Hematopoietic multipotent progenitor cell (in vitro differentiated cells): ENCODE data around the gene CREB5. TPM values are rescaled to one million over a fixed set of nuclear protein-coding genes. Genes with fewer than 3 reads are reported as not detected.
"Not testable (repeated sequence)": the region's sequence is repeated elsewhere in the genome, so short reads cannot be mapped to it uniquely, and the experiment has no call there.

Experiments used
- DNase-seq, 3 donors: peaks; one replicate each; pipeline ENCODE4 v3.0.0-alpha.2; 2011 to 2015; ENCODE audit warnings: low read depth in 2 of 3, low spot score in 2 of 3
- total RNA-seq: library from RNA; depleted of rRNA; stranded (reverse); fragments of >200 nt; gene quantifications from one replicate; pipeline ENCODE4 v1.2.3, GENCODE V29; 2012

Gene CREB5
- total RNA-seq, 1 donor, result 20.7 TPM

DNA sequence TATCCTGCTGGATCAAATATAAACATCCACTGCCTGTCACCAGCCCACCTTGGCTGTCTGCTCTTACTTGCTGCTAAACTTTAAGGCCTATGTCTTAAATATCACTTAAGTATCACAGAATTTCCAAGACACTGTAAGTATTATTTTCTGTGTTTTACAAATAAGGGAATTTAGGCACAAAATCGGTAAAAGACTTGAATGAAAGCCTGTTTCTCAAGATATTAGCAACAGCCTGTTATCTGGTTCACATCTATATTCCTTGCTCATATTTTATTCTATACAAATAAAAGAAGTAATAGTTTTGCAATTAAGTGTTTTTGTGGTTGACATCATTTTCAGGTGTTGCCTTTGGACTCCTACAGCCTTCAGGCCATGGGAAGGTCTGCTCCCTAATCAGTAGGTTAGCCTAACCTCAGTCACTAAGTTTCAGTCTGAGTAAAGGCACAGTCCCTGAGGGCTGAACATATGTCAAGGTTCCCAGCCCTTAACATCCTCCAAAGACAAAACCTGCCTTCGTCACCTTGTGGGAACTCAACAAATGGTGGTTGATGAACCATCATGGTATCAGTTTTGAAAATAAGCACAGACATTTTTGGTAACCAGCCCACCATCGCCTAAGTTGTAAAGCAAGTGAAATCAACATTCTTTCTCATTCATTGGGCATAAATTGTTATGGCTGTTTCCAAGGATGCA lies 127.1 kb downstream of the CREB5 start:
- DNase-seq, result no peak

DNA sequence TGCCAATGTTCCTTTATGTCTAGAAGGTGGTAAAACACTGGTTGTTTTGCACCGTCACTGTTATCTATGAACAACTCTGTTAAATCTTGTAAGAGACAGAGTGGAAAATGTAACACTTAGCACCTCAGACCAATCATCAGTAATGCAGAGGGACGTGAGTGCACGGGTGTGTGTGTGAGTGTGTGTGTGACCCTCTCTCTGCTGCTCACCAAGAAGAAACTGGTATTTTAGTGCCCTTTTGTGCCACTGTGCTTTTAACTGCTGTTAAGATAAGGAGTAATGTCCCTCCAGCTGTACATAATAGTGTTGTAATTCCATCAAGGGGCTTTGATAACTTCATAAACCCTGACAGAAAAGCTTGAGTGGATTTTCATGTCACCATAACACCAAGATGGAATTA lies 130.1 kb downstream of the CREB5 start:
- DNase-seq, result no peak

DNA sequence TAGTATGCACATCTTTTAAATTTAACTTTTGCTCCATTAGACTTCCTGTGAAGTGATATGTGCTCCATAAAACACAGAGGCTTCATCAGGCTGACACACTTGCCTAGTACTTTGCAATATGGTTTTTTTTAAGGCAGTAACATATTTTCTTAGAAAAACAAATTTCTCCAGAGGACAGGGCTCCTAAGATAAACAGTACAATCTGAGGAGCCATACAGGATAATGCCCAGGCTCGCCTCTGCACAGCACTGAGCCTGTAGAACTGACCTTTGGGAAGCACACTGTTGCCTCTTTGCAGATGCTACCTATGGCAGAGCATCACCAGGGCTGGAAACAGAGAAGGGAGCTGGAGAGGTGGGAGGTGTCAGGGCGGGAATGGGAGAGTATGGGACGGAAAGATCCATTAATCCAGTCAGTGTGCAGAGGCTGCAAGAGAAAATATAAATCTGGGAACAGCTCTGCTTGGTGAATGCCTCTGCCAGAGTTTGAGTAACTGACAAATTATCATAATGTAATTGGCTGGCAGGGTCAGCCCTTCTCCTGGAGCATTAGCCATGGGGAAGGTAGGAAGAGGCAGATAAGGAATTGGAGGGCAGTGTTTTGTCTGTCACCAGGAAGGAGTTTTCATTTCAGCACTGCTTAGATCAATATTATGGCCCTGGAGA lies 132.3 kb downstream of the CREB5 start:
- no peak for DNase-seq

DNA sequence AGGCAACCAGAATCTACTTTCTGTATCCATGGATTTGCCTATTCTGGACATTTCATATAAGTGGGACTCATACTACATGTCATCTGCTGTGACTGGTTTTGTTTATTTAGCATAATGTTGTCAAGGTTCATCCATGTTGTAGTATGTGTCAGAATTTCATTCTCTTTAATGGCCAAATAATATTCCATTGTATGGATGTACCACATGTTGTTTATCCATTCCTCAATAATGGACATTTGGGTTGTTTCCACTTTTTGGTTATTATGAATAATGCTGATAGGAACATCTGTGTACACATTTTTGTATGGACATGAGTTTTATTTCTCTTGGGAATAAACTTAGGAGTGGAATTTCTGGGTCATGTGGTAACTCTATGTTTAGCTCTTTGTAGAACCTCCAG lies 133.7 kb downstream of the CREB5 start:
- no peak for DNase-seq

DNA sequence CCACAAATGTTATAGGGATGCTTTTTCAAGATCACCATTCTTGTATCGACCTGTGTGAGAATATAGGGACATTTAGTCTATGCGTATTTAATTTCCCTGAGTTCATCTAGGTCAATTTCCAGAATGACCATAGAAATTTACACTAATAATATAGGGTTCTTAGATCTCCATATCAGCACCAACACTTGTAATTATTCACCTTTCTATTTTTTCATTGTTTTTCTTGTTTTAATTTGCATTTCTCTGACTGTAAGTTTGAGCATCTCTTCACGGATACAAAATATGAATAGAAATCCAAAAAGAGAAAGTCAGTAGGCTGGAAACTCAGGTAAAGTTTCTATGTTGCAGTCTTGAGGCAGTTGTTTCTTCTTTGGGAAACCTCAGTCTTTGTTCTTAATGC lies 134.8 kb downstream of the CREB5 start:
- no peak for DNase-seq

DNA sequence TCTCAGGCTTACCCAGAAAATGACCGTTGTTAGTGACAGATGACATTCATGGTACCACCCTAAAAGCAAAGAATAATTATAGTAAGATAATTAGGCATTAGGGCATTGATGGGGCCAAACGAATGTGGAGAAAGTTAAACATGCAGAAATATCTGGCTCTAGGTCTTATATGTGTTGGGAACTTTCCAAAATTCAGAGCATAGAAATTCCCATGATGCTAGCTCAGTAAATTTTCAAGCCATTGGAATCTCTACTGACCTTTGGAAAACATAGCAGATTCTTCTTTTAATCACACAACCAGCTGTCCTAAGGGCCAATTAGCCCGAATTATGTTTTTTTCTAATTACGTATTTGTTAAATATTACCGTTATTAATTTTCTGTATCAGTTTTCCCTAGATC lies 136.1 kb downstream of the CREB5 start:
- DNase-seq, result no peak

DNA sequence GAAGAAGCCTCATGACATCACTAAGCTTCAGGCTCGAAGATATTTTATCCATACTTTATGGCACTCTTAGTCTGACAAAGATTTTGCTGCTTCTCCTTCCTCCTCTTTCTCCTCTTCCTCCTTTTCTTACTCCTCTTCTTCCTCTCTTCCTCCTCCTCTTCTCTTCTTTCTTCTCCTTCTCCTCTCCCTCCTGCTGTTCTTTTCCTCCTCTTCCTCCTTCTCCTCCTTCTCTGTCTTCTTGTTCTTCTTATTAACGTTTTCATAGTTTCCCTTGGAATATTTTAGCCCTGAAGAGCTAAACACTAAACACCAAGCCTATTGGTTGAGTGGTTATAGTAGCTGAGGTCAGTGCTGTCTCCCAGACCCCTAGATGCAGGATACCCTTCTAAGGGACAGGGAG lies 137.7 kb downstream of the CREB5 start:
- no peak for DNase-seq

DNA sequence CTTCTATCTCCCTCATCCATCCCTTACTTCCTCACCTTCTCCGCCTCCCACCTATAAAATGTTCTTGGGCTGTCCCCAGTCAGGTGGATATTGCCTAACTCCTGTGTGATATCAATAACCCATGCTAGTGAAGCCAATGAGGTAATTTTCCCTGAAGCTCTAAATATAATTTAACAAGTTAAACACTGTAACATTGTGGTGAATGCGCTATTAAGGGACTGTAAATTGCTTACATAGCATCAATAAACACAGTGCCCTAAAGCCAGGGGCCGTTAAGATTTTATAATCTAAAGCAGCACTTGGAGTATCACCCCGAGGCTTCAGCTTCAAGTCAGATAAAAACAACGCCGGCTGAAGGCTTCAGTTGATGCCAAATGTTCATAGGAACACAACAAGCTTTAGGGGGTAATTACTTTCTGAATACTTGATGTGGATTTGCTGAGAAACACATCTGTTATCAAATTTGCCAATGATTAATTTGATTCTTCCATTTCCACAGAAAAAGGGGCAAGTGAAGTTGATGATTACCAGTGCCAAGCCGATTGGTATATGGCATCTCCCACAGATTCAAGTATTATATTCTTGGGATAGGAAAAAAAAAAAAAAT lies 138.4 kb downstream of the CREB5 start:
- DNase-seq, result no peak

DNA sequence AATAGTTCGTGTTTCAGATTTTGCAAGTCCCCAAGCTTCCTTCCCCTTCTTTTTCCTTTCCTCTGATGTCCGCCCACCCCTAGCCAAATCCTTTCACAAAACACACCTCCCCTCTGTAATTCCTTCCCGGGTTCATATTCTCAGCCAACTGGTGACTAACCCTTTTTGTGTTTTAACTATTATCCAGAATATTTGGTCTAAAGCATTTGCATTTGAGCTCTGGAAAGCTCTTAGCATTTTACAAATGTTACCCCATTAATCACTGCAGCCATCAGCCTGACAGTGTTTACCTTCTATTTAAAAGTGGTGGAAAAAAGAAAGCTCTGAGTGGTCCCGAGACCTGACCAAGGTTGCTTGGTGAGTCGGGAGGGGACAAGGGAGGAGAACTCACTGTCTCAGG lies 139.0 kb downstream of the CREB5 start:
- no peak for DNase-seq

DNA sequence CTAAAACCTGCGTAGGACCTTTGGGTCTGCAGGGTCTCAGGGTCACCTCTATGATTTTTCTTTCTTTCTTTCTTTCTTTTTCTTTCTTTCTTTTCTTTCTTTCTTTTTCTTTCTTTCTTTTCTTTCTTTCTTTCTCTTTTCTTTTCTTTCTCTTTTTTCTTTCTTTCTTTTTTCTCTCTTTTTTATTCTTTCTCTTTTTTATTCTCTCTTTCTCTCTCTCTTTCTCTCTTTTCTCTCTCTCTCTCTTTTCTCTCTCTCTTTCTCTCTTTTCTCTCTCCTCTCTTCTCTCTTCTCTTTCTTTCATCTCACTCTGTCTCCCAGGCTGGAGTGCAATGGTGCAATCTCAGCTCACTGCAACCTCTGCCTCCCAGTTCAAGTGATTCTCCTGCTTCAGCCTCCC lies 139.4 kb downstream of the CREB5 start:
- DNase-seq, result not testable (repeated sequence)

DNA sequence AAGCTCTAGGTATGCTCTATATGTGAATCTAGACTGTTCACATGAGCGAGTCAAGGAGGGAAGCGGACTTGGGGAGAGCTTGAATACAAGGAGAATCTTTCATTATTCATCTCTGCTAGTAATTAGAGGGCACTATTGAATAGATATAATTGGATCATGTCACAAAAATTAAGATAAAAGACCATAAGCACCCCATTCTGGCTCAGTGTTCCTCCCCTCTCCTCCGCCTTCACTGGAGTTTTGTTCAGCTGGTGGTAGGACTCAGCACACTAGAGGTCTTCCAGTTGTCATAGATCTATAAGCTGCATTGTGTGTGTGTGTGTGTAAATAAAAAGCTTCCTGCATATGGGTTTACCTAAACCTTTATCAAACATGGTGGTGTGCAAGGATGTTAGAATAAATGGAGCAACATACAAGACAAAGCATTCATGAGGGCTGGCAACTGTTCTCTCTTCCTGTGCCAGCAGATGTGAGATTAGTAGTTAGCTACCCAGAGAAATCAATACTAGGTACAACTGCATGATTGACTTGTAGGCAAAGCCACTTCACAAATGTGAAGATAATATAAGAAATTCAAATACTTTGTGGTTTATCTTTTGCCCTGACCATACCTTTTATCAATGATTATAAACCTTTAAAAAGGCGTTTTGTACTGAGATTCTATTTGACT lies 142.6 kb downstream of the CREB5 start:
- DNase-seq, result no peak

DNA sequence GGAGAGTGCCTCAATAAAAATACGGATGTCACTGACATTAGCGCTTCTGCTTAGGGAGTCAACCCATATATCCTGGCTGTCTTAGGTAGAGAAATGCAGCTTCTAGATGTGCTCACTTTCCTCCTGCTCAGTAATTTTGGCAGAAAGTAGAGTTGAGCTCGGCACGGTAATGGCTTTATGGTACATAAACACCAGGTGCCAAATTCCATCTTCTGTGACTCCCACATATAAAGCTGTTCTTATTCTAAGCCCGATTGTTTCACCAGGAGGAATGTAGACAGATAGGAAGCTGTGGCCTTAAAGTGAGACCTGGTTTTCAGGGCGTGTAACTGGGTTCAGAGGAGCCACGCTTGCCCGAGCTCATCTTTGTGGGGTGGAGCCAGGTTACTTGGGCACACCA lies 143.7 kb downstream of the CREB5 start:
- no peak for DNase-seq

DNA sequence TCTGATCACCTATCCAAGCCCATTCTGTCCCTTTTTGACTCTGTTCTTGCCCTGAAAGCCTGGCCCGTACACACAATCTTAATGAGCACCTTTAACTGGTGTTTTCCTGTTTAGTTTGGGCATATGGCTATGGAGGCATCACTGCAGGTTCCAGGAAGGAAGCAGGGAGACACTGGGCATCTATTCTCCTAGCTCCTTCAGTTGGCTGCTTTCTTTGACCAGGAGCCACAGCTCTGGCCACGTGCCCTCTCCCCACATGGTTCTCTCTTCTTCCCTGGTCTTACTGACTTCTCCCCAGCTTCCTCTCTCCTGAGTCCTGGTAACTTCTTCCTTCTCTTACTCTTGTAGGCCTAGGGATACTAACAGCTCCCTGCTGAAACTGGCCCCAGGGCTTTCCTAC lies 144.4 kb downstream of the CREB5 start:
- no peak for DNase-seq

DNA sequence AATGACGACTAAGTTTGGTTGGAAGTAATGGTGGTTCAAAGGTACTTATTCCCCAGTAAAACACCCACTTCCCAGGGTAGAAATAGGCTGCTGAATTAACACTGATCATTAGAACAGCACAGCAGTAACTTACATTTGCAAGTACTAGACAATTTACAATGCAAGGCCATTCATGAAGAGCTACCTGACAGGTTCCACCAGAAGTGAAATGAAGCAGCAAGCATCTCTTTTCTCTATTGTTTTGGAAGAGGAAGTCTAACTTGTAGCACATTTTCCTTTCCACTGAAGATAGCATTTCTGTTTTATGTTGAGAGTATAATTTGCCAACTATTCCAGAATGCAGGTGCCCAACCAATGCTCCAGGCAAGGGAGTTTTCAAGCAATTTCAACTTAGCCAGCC lies 145.9 kb downstream of the CREB5 start:
- DNase-seq, result no peak

DNA sequence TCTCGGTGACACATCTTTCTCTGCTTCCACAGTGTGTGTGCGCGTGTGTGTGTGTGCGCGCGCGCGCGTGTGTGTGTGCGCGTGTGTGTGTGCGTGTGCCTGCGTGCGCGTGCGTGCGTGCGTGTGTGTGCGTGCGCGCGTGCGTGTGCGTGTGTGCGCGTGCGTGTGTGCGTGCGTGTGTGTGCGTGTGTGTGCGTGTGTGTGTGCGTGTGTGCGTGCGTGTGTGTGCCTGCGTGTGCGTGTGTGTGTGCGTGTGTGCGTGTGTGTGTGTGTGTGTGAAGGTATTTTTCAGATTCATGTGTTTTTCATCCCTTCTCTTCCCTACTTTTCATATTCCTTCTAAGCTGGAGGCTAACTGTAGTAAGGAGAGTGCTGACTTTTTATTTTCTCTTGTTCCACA lies 148.4 kb downstream of the CREB5 start:
- DNase-seq, result no peak

DNA sequence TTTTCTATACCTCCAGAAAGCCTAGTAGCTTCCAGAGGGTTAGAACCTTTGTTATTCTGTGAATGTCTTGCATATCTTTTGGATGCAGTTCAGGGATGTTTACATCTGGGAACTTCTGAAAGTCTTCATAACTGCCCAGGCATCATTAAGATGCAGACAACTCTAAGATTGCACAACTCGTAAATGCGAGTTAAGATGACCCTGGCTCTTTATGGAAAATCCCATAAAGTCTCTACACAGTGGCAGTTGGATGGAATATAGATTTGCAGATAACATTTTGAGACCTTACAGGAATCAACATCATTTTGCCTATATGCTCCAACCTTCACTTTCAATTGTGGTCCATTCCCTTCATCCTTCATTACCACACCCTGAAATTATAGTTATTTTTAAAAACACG lies 151.7 kb downstream of the CREB5 start:
- no peak for DNase-seq

DNA sequence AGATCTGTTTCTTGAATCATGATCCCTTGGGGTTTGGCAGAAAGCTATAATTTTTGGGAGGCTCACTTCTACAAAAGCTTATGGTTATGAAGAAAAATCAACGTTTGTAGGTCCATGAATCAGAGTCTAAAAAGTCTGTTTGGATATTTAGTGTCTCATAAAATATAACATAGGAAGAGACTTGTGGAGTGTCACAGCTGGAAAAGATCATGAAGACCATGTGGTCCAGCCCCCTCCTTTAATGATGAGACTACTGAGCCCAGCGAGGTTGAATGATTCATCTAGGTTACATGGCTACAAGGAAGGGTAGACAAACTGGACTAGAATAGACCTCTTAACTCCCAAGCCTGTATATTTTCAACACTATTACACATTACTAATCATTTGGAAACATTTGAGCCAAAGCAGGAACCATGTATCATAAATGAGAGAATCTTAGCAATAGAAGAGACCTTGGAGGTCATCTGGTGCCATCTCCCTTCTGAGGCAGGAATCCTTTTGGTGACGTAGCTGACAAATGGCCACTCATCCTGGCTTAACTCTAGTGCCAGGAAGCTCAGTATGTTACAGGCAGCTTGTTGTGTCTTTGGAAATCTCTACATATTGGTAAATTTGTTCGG lies 152.5 kb downstream of the CREB5 start:
- DNase-seq, result no peak

DNA sequence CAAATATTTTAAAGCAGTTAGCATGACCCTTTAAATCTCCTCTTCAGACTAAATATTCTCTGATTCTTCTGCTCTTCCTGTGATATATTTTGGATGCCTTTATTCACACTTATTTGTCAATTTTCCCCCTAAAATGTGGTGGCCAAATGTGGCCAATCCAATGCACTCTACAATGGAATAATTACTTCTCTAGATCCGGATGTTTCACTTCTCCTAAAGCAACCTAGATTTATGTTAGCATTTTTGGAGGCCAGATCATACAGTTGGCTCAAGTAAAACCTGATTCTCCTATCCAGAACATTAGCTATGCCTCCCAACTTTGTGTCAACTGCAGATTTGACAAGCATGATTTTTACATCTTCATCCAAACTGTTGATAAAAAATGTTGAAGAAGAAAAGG lies 153.7 kb downstream of the CREB5 start:
- DNase-seq, result no peak

DNA sequence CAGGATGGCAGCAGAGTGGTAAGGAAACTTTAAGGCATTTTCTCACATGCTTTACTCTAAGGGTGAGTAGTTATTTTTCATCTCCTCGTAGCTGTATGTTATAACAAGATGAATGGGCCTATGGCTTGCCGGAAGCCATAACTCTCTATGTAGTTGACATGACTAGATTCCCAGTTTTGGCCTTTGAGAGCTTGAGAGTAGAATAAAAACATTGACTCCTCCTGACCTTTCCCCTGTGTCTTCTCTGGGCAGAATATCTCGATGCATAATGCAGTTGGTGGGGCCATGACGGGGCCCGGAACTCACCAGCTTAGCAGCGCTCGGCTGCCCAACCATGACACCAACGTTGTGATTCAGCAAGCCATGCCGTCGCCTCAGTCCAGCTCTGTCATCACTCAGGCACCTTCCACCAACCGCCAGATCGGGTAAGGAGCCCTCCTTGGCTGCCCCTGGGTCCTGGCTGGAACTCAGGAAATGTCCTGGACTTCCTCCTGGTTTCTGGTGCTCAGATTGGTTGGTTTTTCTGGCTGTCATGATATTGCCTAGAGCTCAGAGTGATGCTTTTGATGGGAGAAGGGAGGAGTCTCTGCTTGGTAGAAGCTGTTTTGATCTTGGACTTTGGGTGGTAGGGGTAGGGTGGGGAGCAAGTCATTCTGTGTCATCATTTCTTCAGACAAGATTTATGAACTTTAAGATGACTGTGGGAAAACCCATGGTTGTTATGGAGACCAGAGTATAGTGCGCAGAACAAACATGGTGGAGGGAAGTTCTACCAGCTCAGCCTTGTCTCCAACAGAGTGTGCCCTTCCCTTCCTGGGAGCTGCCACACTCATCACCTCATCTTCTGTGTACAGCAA lies 158.0 kb downstream of the CREB5 start:
- no peak for DNase-seq

DNA sequence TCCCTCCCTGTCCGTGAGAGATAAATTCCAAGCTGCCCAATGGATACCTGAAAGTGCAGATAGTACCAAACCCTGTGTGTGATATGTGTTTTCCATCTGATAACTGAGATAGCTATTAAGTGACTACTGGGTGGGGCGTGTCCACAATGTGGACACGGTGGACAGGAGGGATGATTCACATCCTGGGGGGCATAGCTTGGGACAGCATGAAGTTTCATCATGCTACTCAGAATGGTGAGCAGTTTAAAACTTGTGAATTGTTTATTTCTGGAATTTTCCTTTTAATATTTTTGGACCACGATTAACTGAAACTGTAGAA lies 158.6 kb downstream of the CREB5 start:
- no peak for DNase-seq

DNA sequence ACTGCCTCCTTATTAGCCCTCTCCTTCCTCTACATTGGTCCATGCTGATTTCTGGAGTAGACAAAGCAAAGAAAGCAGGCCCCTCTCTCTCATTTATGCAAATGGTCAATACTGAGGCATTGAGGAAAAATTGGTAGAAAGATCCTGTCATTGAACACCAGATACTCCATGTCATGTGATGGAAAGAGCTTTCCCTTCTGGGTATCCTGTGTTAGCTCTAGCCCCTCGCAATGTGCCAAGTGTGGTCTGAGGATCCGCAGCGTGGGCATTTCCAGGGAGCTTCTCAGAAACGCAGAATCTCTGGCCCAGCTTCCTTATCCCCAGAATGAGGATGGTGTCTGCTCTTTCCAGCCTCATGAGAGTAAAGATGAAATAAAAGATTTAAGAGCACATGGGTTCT lies 159.1 kb downstream of the CREB5 start:
- DNase-seq, result no peak
